HG03025 (cell line): Measurements from ENCODE around the gene ARMH3.

Source experiments
- ATAC-seq: cut with Tn5 transposase; IDR thresholded peaks from one replicate; pipeline ENCODE4 v1.9.1; 2021; ENCODE audit warnings: mild to moderate bottlenecking, moderate library complexity; ENCODE audit not compliant: unreplicated experiment, low FRiP score

ARMH3 gene

DNA sequence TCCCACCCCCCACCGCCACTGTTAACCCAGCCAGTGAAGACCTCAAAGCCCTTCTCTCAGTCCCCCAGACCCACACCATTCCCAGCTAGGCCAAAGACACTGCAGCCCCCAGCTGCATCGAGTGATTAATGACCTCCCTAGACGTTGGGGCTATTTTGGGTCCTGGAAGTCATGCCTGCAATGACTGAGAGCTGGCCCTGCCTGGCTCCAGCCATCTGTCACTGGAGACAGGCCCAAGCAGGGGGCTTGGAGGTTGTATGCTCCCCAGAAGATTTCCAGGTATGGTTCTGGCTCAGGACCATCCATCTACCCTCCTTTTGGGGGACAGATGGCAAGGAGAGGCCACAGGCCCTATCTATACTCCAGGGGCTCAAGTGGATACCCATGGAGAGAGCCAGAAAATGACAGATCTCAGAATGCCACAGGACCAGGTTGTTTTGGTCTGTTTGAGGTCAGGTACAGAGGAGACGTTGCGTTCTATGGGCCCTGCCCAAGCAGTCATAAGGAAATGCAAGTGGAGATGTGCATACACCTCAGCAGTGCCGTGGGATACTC, 217.5 kb downstream of the ARMH3 start:
- ATAC-seq, result no peak

DNA sequence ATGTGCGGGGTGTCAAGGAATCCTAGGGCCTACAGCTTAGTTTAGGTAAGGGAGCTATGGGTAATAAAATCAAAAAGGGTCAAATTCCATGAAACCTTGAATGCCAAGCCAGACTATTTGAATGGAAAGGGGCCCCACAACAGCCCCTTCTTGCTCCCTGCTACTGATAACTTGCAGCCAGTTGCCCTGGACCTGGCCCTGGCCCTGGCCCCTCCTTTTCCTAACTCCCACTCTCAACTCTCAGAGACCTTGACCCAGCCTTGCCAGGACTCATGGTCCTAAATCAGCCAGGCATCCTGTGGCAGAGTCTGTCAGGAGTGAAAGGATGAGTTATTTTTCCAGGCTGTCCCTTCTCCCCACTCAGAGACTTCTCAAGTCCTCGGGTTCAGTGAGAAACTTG, 218.2 kb downstream of the ARMH3 start:
- ATAC-seq, result no peak

- ATAC-seq, result no peak
These were observed 220.6 kb downstream of the ARMH3 start for GRCh38 chr10:101835362-101835761.

DNA sequence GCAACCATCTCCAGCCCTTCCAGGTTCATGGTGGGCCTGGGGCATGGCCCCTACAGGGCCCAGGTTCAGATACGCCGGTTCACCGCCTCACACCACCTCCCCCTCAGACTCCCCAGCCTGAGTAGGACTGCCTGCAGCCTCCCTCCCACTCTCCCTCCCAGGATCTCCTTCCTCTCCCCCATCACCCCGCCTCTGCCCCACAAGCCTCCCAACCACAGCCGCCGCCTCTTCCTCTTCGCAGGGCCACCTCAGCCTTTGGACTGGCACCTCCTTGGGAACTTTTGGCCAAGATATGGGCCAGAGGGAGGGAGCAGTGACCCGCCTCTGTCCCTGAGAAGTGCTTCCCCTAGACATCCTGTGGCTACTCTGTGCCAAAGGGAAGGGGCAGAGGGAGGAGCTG, 221.6 kb downstream of the ARMH3 start:
- ATAC-seq, result no peak

DNA sequence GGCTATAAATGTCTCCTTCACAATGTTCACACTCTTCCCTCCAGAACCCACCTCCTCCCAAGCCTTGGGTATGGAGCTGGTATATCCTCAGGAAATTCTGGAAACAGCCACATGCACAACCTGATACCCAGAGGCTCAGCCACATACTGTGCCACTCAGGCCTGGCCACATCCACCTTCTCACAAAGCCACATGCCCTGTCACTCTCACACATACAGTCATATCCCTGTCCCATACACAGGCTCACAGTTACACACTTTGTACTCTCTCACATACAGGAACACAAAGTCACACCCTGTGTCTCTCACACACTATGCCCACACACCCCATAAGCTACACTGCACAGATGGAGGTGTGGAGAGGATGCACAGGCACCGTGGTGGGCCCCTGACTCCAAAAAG, 222.5 kb downstream of the ARMH3 start:
- ATAC-seq, result no peak

DNA sequence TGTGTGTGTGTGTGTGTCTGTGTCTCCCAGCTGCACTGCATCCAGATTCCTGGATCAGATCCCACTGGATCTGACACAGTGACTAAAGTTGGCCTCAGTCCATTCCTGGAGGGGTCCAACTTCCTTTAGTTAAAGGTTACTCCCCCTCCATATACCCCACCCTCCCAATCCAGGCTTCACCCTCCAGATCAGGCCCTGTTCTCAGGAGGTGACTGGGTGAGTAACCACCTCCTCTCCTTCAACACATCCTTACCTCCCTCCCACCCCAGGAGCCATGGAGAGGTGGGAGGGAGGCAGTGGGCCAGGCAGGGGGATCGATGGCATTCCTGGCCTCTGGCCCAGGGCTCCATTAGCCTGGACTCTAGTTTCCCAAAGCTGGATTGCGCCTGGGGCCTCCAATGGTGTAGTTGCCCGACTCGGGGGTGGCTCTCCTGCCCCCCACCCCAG, 223.6 kb downstream of the ARMH3 start:
- ATAC-seq, result no peak

DNA sequence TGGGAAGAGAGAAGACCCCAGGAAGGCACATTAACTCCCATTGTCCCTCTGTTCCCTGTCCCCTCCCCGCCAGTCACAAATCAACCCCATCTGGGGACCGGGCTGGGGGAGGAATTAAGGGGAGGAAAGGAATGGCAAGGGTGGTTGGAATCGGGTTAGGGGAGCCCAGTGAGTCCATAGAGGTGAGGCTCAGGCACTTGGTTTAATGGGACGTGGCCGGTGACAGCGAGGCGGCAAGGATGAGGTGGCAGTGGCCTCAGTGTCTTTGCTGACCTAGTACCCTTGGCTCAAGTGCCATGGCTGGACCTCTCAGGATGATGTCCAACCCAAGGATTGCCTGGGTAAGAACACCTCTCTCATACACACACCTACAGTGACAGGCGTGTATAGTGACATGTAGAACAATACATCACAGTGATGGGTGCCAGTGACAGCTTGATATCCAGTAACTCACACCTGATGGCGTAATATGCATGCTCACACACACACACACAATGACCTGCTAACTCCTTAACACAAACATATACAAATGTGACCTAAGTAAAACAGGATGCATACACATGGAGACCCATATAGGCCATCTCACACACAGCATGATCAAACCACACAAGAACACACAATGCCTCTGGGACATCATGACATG, 224.7 kb downstream of the ARMH3 start:
- no peak for ATAC-seq

DNA sequence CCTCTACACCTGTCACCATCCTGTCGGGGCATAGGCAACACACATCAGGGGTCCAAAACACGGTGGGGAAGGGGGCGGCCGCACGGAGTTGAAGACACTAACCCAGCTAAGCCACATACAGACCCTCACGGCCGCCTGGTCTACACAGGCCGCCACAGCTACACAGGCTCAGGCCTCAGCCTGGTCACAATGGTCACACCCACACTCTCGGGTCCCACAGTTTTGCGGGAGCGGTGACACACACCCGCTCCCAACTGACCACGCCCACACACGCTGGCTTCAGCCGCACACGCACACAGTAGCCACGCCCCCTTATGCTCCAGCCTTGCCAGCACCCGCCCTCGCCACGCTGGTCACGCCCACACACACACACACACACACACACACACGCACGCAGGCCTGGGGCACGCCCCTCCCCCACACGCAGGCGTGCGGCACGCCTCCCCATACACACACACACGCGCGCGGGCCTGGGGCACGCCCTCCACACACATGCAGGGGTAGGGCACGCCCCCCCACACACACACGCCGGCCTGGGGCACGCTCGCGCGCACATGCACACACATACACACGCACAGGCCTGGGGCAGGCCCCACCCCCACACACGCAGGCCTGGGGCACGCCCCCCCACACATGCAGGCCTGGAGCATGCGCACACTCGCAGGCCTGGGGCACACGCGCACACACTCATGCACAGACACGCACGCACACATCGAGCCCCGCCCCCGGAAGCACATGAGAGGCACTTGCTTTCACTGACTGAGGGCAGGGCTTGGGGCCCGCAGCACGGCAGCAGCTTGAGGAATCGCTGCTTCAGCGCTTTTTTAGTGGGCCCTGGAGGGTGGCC, 225.4 kb downstream of the ARMH3 start:
- peak; percentile 69 for ATAC-seq

DNA sequence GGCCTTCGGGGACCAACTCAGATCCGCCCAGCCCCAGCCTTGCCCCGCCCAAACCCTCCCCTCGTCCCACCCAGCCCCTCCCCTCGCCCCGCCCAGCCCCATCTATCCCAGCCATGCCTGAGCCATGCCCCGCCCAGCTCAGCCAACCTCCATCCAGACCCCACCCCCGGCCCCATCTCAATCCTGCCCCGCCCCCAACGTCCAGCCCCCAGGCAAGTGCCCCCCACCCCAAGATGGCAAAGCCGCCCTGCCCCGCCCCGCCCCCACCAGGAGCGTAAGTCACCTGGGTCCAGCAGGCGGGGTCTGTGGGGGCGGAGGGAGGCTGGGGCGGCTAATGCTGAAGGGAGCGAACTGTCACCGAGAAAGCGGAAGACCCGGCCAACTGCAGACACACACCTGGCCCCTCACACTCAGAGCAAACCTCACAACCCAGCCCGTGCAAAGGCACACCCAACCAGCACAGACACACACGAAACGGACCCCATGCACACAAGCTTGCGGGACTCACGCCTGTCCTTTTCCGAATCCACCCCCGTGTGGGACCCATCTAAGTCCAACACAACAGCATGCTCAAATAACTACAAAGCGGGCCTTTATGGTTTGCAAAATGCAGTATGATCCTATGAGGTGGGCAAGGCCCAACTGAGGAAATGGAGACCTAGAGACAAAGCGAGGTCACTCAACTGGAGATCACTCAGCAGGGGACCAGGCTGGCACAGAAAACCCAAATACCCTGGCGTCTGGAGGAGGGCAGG, 226.2 kb downstream of the ARMH3 start:
- peak; percentile 9 for ATAC-seq

DNA sequence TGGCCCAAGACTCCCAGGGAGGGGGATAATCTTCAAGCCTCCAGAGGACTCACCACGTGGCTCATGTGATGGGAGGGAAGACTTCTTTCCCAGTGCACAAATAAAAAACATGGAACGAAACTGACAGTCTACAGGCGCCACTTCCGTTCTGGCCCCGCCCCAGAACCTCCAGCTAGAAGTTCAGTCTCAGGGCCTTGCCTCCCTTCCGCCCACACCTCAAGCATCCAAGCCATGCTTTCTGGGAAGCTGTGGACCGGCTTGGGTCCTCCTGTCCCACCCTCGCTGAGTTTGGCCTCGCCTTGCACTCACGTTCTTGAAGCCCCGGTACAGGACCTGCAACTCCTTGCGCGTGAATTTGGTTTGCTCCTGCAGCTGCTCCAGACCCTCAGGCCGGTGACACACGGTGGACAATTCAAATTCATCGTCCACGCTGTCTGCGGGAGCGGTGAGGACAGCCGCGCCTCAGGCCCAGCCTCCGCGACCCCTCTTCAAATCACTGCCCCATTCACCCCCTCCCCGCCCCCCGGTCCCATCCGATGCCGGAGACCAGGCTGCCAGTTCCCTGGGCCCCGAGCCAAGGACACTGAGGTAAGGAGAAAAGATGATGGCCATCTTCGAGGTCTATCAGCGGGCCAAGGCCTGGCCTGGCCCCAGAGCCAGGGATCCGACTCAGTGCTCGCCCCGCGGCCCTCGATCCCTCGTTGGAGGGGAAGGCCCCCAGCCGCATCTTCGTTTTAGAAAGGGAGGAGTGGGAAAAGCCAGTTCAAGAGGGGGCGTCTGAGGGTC, 227.0 kb downstream of the ARMH3 start:
- ATAC-seq, result no peak

GRCh38 chr10:101827919-101828600, 227.9 kb downstream of the ARMH3 start:
- no peak for ATAC-seq

GRCh38 chr10:101826852-101827434, 229.0 kb downstream of the ARMH3 start:
- ATAC-seq, result no peak

GRCh38 chr10:101824736-101825135, 231.2 kb downstream of the ARMH3 start:
- ATAC-seq, result no peak

DNA sequence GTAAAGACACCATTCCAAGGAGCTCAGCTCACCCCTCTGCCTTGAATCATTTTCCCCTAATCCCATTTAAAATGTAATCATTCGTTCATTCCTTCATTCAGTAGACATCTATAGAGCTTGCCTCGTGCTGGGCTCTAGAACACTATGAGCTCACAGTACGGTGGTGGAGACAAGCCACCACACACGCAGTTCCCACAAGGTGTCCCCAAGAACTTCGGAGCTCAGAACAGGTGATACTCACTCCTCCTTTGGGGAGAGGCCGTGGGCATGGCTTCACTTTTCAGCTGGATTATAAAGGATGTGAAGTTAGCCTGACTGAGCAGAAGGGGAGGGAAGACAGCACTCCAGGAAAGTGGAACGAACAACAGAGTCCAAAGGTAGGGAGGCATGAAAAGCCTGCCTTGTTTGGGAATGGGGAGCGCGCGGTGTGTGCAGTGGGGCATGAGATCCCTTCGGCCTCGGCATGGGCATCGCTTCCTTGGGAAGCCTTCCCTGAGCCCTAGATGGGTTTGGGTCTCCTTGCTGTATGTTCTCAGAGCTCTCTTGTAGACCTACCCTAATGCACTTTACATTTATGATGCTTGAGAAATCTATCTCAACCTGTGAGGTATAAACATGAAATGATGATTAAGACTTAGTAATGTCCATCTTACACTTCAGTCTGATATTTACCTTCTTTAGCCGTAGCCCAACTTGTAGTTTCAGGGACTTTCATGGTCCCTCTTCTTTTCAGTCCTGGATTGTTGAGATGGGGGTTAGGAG, 236.9 kb downstream of the ARMH3 start:
- peak; percentile 7 for ATAC-seq

DNA sequence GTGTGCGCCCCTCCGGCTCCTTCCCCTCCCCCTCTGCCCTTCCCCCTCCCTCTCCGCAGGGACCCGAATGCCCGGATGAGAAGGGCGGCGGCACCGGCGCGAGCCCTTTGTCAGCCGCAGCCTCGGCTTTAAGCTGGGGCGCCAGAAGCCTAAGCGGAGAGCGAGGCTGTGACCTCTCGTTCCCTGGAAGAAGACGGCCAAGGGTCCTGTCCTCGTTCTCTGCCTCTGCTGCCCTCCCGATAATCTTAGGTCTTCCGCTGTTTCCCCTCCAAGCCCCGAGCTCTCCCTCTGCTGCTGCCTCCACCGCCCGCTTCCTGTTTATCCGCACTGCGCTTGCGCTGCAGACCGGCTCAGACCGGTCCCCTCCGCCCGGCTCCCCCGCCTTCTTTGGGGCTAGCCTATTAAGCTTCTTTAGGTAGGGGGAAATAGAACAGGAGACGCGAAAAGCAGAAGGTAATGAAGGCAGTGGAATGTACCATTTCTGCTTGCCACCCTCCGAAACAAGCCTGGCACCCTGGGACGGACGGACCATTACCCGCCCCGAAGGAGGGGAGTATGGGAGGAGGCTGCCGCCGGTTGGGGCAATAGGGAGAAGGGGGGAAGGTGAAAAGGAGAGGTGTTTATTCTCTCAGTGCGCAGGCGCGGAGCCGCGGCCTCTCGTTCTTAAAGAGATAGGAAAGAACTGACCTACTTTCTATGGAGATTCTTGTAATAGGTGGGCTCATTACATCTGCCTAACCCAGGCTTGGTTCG, 237.7 kb downstream of the ARMH3 start, which contains the start of gene OGA:
TSS of gene OGA (minus strand) at position 326 of the 753 bp plus-strand sequence. CDS start 422 bp downstream, outside the sequence.
- ATAC-seq, result peak; percentile 77

DNA sequence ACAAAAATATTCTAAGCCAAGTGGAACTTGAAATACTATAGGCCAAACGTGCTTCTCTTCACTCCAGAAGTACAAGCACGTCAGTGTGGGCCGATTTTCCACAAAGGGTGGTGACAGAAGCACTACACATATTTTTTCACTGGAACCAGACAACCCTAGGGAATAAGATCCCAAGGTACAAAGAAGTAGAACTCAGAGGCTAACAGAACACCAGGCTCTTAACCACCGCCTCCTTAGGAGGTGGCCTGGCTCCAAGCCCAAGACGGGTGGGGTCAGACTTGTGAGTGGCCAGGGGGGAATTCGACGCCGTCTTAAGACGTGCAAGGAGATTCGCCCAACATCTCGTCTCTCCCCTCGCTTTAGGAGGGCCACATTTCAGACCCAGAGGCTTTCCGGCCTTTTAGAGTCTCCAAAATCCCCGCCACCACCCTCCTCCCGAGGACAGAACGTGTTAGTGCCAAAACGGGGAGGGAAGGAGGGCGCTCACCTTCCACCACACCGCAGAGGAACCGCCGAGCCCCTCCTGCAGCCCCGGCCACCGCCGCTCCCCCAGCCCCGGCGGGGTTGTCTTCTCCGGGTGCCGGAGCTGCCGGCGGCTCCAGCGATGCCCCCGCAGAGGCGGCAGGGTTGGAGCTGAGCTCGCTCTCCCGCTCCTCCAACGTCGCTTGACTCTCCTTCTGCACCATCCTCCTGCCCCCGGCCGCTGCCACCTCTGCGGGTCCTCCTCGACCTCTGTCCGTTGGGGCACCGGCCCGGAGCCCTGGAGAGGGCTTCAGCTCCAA, 238.4 kb downstream of the ARMH3 start:
- ATAC-seq, result no peak

DNA sequence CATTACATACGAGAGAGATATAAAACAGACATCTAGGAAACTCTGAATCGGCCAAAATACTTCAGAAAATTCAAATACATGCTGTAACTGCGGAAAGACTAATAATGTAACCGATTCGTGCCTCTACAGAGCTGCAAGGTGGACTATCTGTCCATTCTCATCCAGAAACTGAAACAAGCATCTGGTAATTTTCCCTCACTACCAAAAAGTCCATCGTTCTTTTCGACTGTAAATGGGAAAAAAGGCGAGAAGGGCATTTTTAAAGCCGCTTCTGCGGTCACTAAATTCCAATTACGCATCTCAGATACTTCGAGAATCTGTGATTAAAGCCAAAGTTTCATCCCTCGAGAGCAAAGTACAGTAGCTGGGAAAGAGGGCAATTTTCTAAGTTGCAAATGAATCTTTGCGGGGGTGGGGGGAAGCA, 239.0 kb downstream of the ARMH3 start:
- ATAC-seq, result no peak
